CD4-positive, alpha-beta T cell treated with Interleukin-17A for 4 hours (primary cell): ENCODE data around the gene LEMD2.
"Not testable (repeated sequence)": the region's sequence is repeated elsewhere in the genome, so short reads cannot be mapped to it uniquely, and the experiment has no call there.

Experiments used
- DNase-seq: peaks from one replicate; pipeline ENCODE4 v3.0.0-alpha.2; 2020; ENCODE audit warnings: mixed read lengths

The LEMD2 gene

GRCh38 chr6:33788694-33789549 is at the start of gene LEMD2:
Gene LEMD2 (minus strand): TSS chr6:33789130. CDS start chr6:33789116, 14 bp downstream.
- DNase-seq: peak; percentile 93

GRCh38 chr6:33837971-33838665 is 49.2 kb upstream of the LEMD2 start:
- no peak for DNase-seq

GRCh38 chr6:33836806-33837469 is 48.0 kb upstream of the LEMD2 start:
- DNase-seq: no peak

GRCh38 chr6:33834401-33835392 is 45.8 kb upstream of the LEMD2 start:
- no peak for DNase-seq

GRCh38 chr6:33833599-33833998 is 44.7 kb upstream of the LEMD2 start:
- no peak for DNase-seq

GRCh38 chr6:33832831-33833230 is 43.9 kb upstream of the LEMD2 start:
- DNase-seq: not testable (repeated sequence)

GRCh38 chr6:33831725-33832124 is 42.8 kb upstream of the LEMD2 start:
- DNase-seq: not testable (repeated sequence)

GRCh38 chr6:33830635-33831240 is 41.8 kb upstream of the LEMD2 start:
- DNase-seq: no peak

- no peak for DNase-seq
Observed at GRCh38 chr6:33828764-33829731, 40.1 kb upstream of the LEMD2 start.

GRCh38 chr6:33828452-33828763 is 39.5 kb upstream of the LEMD2 start:
- DNase-seq: no peak

GRCh38 chr6:33827546-33828451 is 38.9 kb upstream of the LEMD2 start:
- DNase-seq: no peak

- DNase-seq: no peak
Observed at GRCh38 chr6:33826537-33826936, 37.6 kb upstream of the LEMD2 start.

- no peak for DNase-seq
Observed at GRCh38 chr6:33824461-33825154, 35.7 kb upstream of the LEMD2 start.

- no peak for DNase-seq
Observed at GRCh38 chr6:33823806-33824205, 34.9 kb upstream of the LEMD2 start.

GRCh38 chr6:33822575-33823395 is 33.9 kb upstream of the LEMD2 start:
- no peak for DNase-seq

- no peak for DNase-seq
Observed at GRCh38 chr6:33820784-33821520, 32.0 kb upstream of the LEMD2 start.

- DNase-seq: no peak
Observed at GRCh38 chr6:33820243-33820642, 31.3 kb upstream of the LEMD2 start.
